ENCODE measurements around the gene TRIM72.
"Not testable (repeated sequence)": the region's sequence is repeated elsewhere in the genome, so short reads cannot be mapped to it uniquely, and the experiment has no call there.

Gene TRIM72

DNA sequence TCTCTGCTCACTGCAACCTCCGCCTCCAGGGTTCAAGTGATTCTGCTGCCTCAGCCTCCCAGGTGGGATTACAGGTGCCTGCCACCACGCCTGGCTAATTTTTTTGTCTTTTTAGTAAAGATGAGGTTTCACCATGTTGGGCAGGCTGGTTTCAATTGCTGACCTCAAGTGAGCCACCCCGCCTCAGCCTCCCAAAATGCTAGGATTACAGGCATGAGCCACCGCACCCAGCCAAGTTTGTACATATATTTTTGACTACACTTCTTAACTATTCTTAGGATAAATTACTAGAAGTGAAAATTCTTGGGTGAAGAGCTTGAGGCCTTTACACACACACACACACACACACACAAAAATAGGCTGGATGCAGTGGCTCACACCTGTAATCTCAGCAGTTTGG lies 44.4 kb downstream of the TRIM72 start:
- no peak for DNase-seq (ENCODE audit: low read depth)

- DNase-seq (ENCODE audit: low read depth) = no peak
These were observed 46.4 kb downstream of the TRIM72 start for GRCh38 chr16:31260136-31260931.

DNA sequence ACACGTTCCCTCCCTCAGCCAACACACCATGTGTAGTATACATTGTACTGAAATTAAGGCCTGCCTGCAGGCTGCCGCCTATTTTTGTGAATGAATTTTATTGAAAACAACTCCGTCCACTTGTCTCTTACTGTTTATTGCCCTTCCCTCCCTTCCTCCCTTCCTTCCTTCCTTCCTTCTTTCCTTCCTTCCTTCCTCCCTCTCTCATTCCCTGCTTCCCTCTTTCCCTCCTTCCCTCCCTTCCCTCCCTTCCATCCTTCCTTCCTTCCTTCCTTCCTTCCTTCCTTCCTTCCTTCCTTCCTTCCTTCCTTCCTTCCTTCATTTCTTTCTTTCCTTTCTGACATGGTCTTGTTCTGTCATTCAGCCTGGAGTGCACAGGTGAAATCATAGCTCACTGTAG lies 48.2 kb downstream of the TRIM72 start:
- no peak for DNase-seq (ENCODE audit: low read depth)

DNA sequence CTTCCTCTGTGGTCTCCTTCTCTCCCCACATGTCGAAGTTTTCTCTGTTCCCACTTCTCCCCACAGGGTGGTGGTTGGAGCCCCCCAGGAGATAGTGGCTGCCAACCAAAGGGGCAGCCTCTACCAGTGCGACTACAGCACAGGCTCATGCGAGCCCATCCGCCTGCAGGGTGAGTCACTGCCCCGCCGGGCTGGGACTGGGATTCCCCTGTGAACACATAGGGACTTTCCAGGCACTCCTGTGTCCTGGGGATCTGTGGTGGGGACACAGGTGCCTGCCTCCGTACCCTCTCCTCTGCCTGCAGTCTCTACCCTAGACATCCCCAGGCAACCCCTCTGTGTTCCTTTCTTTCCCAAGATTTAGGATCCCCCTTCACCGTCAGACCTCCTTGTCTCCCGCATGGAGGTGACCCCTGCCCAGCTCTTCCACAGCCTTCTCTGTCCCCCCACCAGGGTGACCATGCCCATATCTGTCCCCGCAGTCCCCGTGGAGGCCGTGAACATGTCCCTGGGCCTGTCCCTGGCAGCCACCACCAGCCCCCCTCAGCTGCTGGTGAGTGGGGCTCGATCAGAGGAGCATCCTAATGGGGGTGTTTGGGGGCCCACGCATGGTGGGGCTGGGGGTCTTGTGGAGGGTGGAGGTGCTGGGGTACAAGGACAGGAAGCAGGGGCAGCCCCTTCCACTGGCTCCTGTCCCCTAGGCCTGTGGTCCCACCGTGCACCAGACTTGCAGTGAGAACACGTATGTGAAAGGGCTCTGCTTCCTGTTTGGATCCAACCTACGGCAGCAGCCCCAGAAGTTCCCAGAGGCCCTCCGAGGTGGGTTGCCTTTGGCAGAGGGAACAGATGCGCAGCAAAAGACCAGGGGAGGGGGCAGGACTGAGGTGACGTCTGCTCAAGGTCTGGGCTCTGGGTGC lies 51.7 kb downstream of the TRIM72 start:
- peak; percentile 42 for DNase-seq (ENCODE audit: low read depth)

GRCh38 chr16:31267332-31268032 lies 53.6 kb downstream of the TRIM72 start:
- no peak for DNase-seq (ENCODE audit: low read depth)

- no peak for DNase-seq (ENCODE audit: low read depth)
These were observed 54.1 kb downstream of the TRIM72 start for GRCh38 chr16:31268033-31268365.

GRCh38 chr16:31268891-31269290 lies 55.0 kb downstream of the TRIM72 start:
- no peak for DNase-seq (ENCODE audit: low read depth)

- DNase-seq (ENCODE audit: low read depth) = no peak
These were observed 55.6 kb downstream of the TRIM72 start for GRCh38 chr16:31269541-31269940.

DNA sequence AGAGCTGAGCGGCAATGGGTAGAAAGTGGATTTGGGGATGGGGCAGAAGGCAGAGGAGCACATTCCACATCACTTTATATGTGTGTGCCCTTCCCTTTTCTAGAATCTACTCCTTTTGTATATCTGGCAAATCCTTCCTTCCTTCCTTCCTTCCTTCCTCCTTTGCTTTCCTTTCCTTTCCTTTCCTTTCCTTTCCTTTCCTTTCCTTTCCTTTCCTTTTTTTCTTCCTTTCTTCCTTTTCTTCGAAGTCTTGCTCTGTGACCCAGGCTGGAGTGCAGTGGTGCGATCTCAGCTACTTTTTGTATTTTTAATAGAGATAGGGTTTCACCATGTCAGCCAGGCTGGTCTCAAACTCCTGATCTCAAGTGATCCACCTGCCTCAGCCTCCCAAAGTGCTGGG lies 56.1 kb downstream of the TRIM72 start:
- not testable (repeated sequence) for DNase-seq (ENCODE audit: low read depth)

DNA sequence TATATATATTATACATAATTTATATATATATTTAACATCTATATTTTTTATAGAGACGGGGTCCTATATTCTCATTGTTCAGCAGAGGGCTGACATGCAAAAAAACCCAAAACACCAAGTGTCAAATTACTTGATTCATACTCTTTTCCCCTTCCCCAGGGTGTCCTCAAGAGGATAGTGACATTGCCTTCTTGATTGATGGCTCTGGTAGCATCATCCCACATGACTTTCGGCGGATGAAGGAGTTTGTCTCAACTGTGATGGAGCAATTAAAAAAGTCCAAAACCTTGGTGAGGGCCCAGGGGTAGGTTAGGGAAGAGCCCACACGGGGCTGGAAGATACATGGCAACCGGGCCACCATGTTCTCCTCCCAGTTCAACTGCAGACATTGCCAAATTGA lies 56.9 kb downstream of the TRIM72 start:
- DNase-seq (ENCODE audit: low read depth) = no peak

- no peak for DNase-seq (ENCODE audit: low read depth)
These were observed 57.8 kb downstream of the TRIM72 start for GRCh38 chr16:31271621-31272190.

- DNase-seq (ENCODE audit: low read depth) = no peak
These were observed 59.3 kb downstream of the TRIM72 start for GRCh38 chr16:31273187-31273586.

DNA sequence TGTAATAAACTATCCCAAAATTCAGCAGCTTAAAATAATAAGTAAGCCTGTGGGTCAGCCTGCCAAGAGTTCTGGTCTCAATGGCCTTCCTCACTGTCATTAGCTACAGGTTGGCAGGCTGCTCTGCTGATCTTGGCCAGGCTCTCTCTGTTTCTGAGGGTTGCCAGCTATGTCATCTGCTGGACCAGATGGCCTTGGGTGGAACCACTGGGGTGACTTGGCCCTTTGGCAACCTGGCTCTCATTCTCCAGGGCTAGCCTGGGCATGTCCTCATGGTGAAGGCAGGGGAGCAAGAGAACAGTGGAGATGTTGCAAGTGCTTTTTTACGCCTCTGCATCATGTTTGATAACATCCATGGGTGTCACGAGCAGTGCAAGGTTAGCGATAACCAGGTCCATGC lies 59.8 kb downstream of the TRIM72 start:
- no peak for DNase-seq (ENCODE audit: low read depth)

DNA sequence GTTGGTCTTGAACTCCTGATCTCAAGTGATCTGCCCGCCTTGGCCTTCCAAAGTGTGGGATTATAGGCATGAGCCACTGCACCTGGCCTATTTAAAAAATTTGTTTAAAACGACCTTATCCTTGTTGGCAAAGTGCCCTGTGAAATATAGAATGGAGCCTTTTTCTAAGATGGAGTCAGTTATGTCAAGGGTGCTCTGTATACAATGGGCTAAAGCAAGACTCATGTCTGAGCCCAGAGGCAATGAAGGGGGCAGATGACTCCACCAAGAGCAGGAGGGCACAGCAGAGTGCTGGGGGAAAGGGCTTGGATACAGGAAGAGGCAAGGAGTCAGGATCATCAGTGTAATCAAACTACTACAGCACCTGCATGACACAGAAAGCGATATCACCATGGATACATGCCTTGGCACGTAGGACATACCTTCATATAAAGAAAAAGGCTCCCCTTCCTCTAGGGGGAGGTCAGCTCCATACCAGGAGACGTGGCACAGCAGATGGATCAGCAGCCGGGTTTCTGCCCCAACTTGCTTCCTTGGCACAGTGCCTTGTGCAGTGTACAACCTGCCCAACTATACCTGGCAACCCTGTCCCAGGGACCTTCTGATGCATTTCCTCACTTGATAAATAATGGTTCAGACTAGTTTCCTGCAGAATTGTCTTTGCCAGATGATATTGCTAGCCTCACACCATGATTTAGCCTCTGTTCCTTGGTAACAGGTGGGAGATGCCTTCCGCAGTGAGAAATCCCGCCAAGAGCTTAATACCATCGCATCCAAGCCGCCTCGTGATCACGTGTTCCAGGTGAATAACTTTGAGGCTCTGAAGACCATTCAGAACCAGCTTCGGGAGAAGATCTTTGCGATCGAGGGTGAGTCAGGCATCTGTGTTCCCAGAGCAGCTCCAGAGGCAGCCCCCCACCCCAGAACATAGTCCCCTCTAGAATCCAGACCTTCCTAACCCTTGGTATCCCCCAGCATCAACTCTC lies 61.2 kb downstream of the TRIM72 start:
- no peak for DNase-seq (ENCODE audit: low read depth)

GRCh38 chr16:31276600-31276999 lies 62.7 kb downstream of the TRIM72 start:
- DNase-seq (ENCODE audit: low read depth) = no peak

DNA sequence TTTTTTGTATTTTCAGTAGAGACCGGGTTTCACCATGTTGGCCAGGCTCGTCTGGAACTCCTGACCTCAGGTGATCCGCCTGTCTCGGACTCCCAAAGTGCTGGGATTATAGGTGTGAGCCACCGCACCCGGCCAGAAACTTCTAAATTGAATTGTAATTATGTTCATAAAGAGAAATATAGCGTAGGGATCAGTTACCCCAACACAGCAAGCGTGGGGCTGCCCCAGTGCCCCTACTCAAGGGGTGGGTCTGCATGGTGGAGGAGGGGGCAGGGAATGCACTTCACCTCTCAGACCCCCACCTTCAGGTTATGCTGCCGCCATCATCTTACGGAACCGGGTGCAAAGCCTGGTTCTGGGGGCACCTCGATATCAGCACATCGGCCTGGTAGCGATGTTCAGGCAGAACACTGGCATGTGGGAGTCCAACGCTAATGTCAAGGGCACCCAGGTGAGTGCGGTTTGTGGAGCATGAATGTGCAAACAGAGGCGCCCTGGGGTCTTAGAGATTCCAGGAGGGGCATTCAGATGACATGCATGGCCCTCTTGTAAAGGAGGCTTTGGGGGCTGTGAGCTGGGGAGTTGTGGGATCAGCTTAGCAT lies 63.8 kb downstream of the TRIM72 start:
- no peak for DNase-seq (ENCODE audit: low read depth)

DNA sequence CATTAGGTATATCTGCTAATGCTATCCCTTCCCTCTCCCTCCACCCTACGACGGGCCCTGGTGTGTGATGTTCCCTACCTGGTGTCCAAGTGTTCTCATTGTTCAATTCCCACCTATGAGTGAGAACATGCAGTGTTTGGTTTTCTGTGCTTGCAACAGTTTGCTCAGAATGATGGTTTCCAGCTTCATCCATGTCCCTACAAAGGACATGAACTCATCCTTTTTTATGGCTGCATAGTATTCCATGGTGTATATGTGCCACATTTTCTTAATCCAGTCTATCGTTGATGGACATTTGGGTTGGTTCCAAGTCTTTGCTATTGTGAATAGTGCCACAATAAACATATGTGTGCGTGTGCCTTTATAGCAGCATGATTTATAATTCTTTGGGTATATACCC lies 64.9 kb downstream of the TRIM72 start:
- DNase-seq (ENCODE audit: low read depth) = not testable (repeated sequence)
